Smooth muscle cell (in vitro differentiated cells): ENCODE results near the gene DRP2. TPM values are rescaled to one million over a fixed set of nuclear protein-coding genes. Genes with fewer than 3 reads are reported as not detected.
"Not testable (repeated sequence)": the region's sequence is repeated elsewhere in the genome, so short reads cannot be mapped to it uniquely, and the experiment has no call there.

ENCODE experiments used
- DNase-seq: peaks from one replicate; lab custom pipeline; 2025; ENCODE audit not compliant: unreplicated experiment; lab: John Stamatoyannopoulos, UW
- H2AFZ ChIP-seq: fragments of 200-600 bp; sonication (generic); 2 replicates; pipeline ENCODE4 v1.6.0; 2016; ENCODE audit warnings: antibody characterized with exemption, low read depth, mild to moderate bottlenecking
- H3F3A ChIP-seq: fragments of 200-600 bp; sonication (generic); 2 replicates; pipeline ENCODE4 v1.6.0; 2017; ENCODE audit warnings: antibody characterized with exemption, low read depth
- H3K27ac ChIP-seq: fragments of 200-600 bp; sonication (generic); 2 replicates; pipeline ENCODE4 v1.5.1; 2016; ENCODE audit warnings: low read depth, mild to moderate bottlenecking
- H3K27me3 ChIP-seq: fragments of 200-600 bp; sonication (generic); 2 replicates; pipeline ENCODE4 v1.6.1; 2016; ENCODE audit warnings: low read depth, mild to moderate bottlenecking
- H3K36me3 ChIP-seq: fragments of 200-600 bp; sonication (generic); 2 replicates; pipeline ENCODE4 v1.5.1; 2016; ENCODE audit warnings: low read depth
- H3K4me1 ChIP-seq: fragments of 200-600 bp; sonication (generic); 2 replicates; pipeline ENCODE4 v1.5.1; 2016; ENCODE audit warnings: low read depth
- H3K4me2 ChIP-seq: fragments of 200-600 bp; sonication (generic); 2 replicates; pipeline ENCODE4 v1.6.0; 2016; ENCODE audit warnings: mild to moderate bottlenecking
- H3K4me3 ChIP-seq: fragments of 200-600 bp; sonication (generic); 2 replicates; pipeline ENCODE4 v1.5.1; 2016; ENCODE audit warnings: mild to moderate bottlenecking
- H3K79me2 ChIP-seq: fragments of 200-600 bp; sonication (generic); 2 replicates; pipeline ENCODE4 v1.6.0; 2016; ENCODE audit warnings: low read depth, mild to moderate bottlenecking
- H3K9ac ChIP-seq: fragments of 200-600 bp; sonication (generic); 2 replicates; pipeline ENCODE4 v1.6.0; 2016; ENCODE audit warnings: low read depth
- H3K9me3 ChIP-seq: fragments of 200-600 bp; sonication (generic); replicated peaks from 2 replicates; pipeline ENCODE4 v1.5.1; 2016; ENCODE audit warnings: low read depth
- H4K20me1 ChIP-seq: fragments of 200-600 bp; sonication (generic); 2 replicates; pipeline ENCODE4 v1.6.0; 2016; ENCODE audit warnings: low read depth
- CTCF ChIP-seq: fragments of 200-600 bp; sonication (generic); IDR thresholded peaks from 2 replicates; pipeline ENCODE4 v1.5.1; 2017; ENCODE audit warnings: borderline replicate concordance, mild to moderate bottlenecking, antibody characterized with exemption; ENCODE audit not compliant: insufficient read depth, poor library complexity, severe bottlenecking
- WGBS: methylation state at CpG from one replicate; pipeline ENCODE4 v1.1.7; 2016; ENCODE audit warnings: low lambda C conversion rate; 5-methylcytosine and 5-hydroxymethylcytosine counted together
- polyA plus RNA-seq: library from polyadenylated mRNA; unstranded; fragments of >200 nt; fragmentation: Nextera tagmentation; extraction: Ambion mirVana; gene quantifications from 2 replicates; pipeline ENCODE4 v1.2.1, GENCODE V29; 2016
- small RNA-seq: library from RNA; depleted of rRNA; stranded (forward); fragments of <200 nt; gene quantifications from one replicate; pipeline ENCODE3, GENCODE V24; 2014
- total RNA-seq: library from RNA; depleted of rRNA; stranded (reverse); fragments of >200 nt; gene quantifications from 2 replicates; pipeline ENCODE4 v1.2.3, GENCODE V29; 2014

Gene DRP2
- total and polyA plus RNA-seq, 2 experiments from 2014 or later: 6.8 to 10.8 TPM

GRCh38 chrX:101287402-101287801, 67.8 kb downstream of the DRP2 start:
- Histone ChIP-seq H2AFZ (no peak overlapping the region), H3K27ac (no peak overlapping the region), H4K20me1 (no peaks in the 10 kb centered on the region), H3K4me2 (no peak overlapping the region), H3K79me2 (no peaks in the 10 kb centered on the region), H3K9ac (no peak overlapping the region), H3K27me3 (no peaks in the 10 kb centered on the region), H3K36me3 (no peaks in the 10 kb centered on the region), H3F3A (no peaks in the 10 kb centered on the region), H3K4me1 (no peaks in the 10 kb centered on the region), H3K9me3 (no peaks in the 10 kb centered on the region), H3K4me3 (no peak overlapping the region)
- no peak for DNase-seq
- peak; percentile 42 for TF ChIP-seq CTCF
- 44% methylated on average over 2 of the region's 2 CpGs for WGBS

GRCh38 chrX:101290957-101291603, 71.5 kb downstream of the DRP2 start, which contains the start of gene TAF7L:
Gene TAF7L (minus strand): TSS chrX:101291334. CDS start chrX:101287543, 3,791 bp downstream.
- Histone ChIP-seq H3K27me3 (no peaks in the 10 kb centered on the region), H3K4me1 (no peaks in the 10 kb centered on the region), H2AFZ (no peak within 1 kb of the TSS), H3K4me2 (no peak within 1 kb of the TSS), H3K27ac (no peak within 1 kb of the TSS), H3K9ac (no peak within 1 kb of the TSS), H4K20me1 (no peaks in the 10 kb centered on the region), H3K79me2 (no peaks in the 10 kb centered on the region), H3K4me3 (no peak within 1 kb of the TSS), H3K9me3 (no peaks in the 10 kb centered on the region), H3F3A (no peaks in the 10 kb centered on the region), H3K36me3 (no peaks in the 10 kb centered on the region)
- WGBS: 93% methylated on average over 75 of the region's 75 CpGs
- no peak for TF ChIP-seq CTCF
- DNase-seq: no peak

- not testable (repeated sequence) for H4K20me1 ChIP-seq, DNase-seq, H3K9me3 ChIP-seq, H3K36me3 ChIP-seq, H3K4me2 ChIP-seq, H3K27ac ChIP-seq, H3K4me1 ChIP-seq, H3K79me2 ChIP-seq, H3K9ac ChIP-seq, H3K27me3 ChIP-seq, H3K4me3 ChIP-seq, H3F3A ChIP-seq, H2AFZ ChIP-seq
- WGBS: 93% methylated on average over 3 of the region's 3 CpGs
Measured at GRCh38 chrX:101295603-101296002, 76.0 kb downstream of the DRP2 start.

GRCh38 chrX:101303790-101304189, 84.2 kb downstream of the DRP2 start:
- Histone ChIP-seq H3K4me3 (no peak overlapping the region), H3K27ac (no peak overlapping the region), H2AFZ (no peak overlapping the region), H3K4me1 (no peaks in the 10 kb centered on the region), H3K9ac (no peak overlapping the region), H3K9me3 (no peaks in the 10 kb centered on the region), H3K4me2 (no peak overlapping the region), H3F3A (no peaks in the 10 kb centered on the region), H3K36me3 (no peaks in the 10 kb centered on the region), H4K20me1 (no peaks in the 10 kb centered on the region), H3K27me3 (no peaks in the 10 kb centered on the region), H3K79me2 (no peaks in the 10 kb centered on the region)
- no peak for TF ChIP-seq CTCF
- 64% methylated on average over 1 of the region's 1 CpG for WGBS
- DNase-seq: no peak

Small RNA genes lying within 50 kb of the gene (small RNA-seq; reads per million reads assigned to genes)
- 0.08 reads per million for gene Z70280.1

Other genes starting within 250 kb of the DRP2 start
- 2.7 and 3.0 TPM in 2 replicates for gene TRMT2B, start 167.7 kb upstream of the DRP2 start, total RNA-seq
- gene TRMT2B, start 167.7 kb upstream of the DRP2 start, polyA plus RNA-seq: 3.1 and 3.4 TPM in 2 replicates
- gene TMEM35A, start 140.9 kb upstream of the DRP2 start, total RNA-seq: 2.3 and 2.8 TPM in 2 replicates
- gene TMEM35A, start 140.9 kb upstream of the DRP2 start, polyA plus RNA-seq: 2.8 and 3.2 TPM in 2 replicates
- gene CENPI, start 121.6 kb upstream of the DRP2 start, total RNA-seq: 6.0 and 9.9 TPM in 2 replicates
- 0.57 and 4.2 TPM in 2 replicates for gene CENPI, start 121.6 kb upstream of the DRP2 start, polyA plus RNA-seq
- gene TAF7L, start 71.5 kb downstream of the DRP2 start, total RNA-seq: 0.04 TPM in 1 of 2 replicates, not detected in the other
- gene TAF7L, start 71.5 kb downstream of the DRP2 start, polyA plus RNA-seq: 0.14 and 0.46 TPM in 2 replicates
- gene TIMM8A, start 129.0 kb downstream of the DRP2 start, total RNA-seq: 4.0 and 9.0 TPM in 2 replicates
- gene TIMM8A, start 129.0 kb downstream of the DRP2 start, polyA plus RNA-seq: 7.6 and 9.5 TPM in 2 replicates
- not detected in 2 replicates for gene BTK, start 166.4 kb downstream of the DRP2 start, total RNA-seq
- gene BTK, start 166.4 kb downstream of the DRP2 start, polyA plus RNA-seq: 0.72 TPM in 1 of 2 replicates, not detected in the other
- 2,676 and 3,414 TPM in 2 replicates for gene RPL36A, start 171.2 kb downstream of the DRP2 start, total RNA-seq
- 301 and 319 TPM in 2 replicates for gene RPL36A, start 171.2 kb downstream of the DRP2 start, polyA plus RNA-seq
- gene GLA, start 188.1 kb downstream of the DRP2 start, total RNA-seq: 41.2 and 54.0 TPM in 2 replicates
- 43.2 and 46.9 TPM in 2 replicates for gene GLA, start 188.1 kb downstream of the DRP2 start, polyA plus RNA-seq
- gene HNRNPH2, start 188.4 kb downstream of the DRP2 start, total RNA-seq: 56.4 and 64.4 TPM in 2 replicates
- 79.9 and 88.3 TPM in 2 replicates for gene HNRNPH2, start 188.4 kb downstream of the DRP2 start, polyA plus RNA-seq